OCI-LY7 (cell line): ENCODE results near the gene PSMA4. TPM values are rescaled to one million over a fixed set of nuclear protein-coding genes. Genes with fewer than 3 reads are reported as not detected.

ENCODE experiments used
- BruUV-seq: library from RNA; stranded (reverse); fragments of 400-500 nt; replicated peaks from 2 replicates; lab custom pipeline; 2021; lab: Mats Ljungman, UMichigan
- CTCF ChIA-PET: fragments of 300-600 bp; sonication (Branson Sonifier 250); formaldehyde crosslinking; loops from one replicate; lab custom pipeline; 2022; ENCODE audit warnings: antibody characterized with exemption; ENCODE audit not compliant: unreplicated experiment; lab: Charles Lee
- POLR2A ChIA-PET: fragments of 300-600 bp; sonication (Branson Sonifier 250); formaldehyde crosslinking; loops from one replicate; lab custom pipeline; 2022; ENCODE audit warnings: antibody characterized with exemption; lab: Charles Lee
- DNase-seq: peaks from one replicate; pipeline ENCODE4 v3.0.0-alpha.2; 2015; ENCODE audit warnings: low spot score
- H2AFZ ChIP-seq: fragments of 200-600 bp; sonication (generic), shearing (Covaris generic); 2 replicates; pipeline ENCODE4 v1.6.1; 2014; ENCODE audit warnings: mild to moderate bottlenecking, antibody characterized with exemption, low read length, moderate library complexity
- H3K27ac ChIP-seq: fragments of 200-600 bp; sonication (generic); 2 replicates; pipeline ENCODE4 v1.5.1; 2014; ENCODE audit warnings: mixed run types, low read depth, mild to moderate bottlenecking, moderate library complexity, low read length, inconsistent platforms; ENCODE audit not compliant: poor library complexity, severe bottlenecking
- H3K36me3 ChIP-seq: fragments of 200-600 bp; sonication (generic); 2 replicates; pipeline ENCODE4 v1.6.1; 2014; ENCODE audit warnings: mild to moderate bottlenecking, antibody characterized with exemption, low read length, moderate library complexity, mixed read lengths; ENCODE audit not compliant: insufficient read depth
- H3K4me1 ChIP-seq: fragments of 200-600 bp; sonication (generic); 2 replicates; pipeline ENCODE4 v1.5.1; 2014; ENCODE audit warnings: mild to moderate bottlenecking, low read length; ENCODE audit not compliant: insufficient read depth, poor library complexity, severe bottlenecking
- H3K4me2 ChIP-seq: fragments of 200-600 bp; sonication (generic); 2 replicates; pipeline ENCODE4 v1.6.1; 2014; ENCODE audit warnings: mild to moderate bottlenecking, low read length
- H3K4me3 ChIP-seq: fragments of 200-600 bp; sonication (generic); 2 replicates; pipeline ENCODE4 v1.5.1; 2014; ENCODE audit warnings: mild to moderate bottlenecking, low read depth, low read length; ENCODE audit not compliant: poor library complexity, severe bottlenecking
- H3K79me2 ChIP-seq: fragments of 200-600 bp; sonication (generic); 2 replicates; pipeline ENCODE4 v1.6.1; 2016; ENCODE audit warnings: low read depth, mild to moderate bottlenecking, low read length, moderate library complexity, mixed read lengths; ENCODE audit not compliant: insufficient read depth
- H3K9me2 ChIP-seq: fragments of 200-600 bp; sonication (generic); 2 replicates; pipeline ENCODE4 v1.6.1; 2016; ENCODE audit warnings: mild to moderate bottlenecking, low read length, mixed read lengths; ENCODE audit not compliant: insufficient read depth
- H3K9me3 ChIP-seq: fragments of 200-600 bp; sonication (generic); 2 replicates; pipeline ENCODE4 v1.6.1; 2014; ENCODE audit warnings: mild to moderate bottlenecking, mixed run types, low read length, mixed read lengths
- H4K20me1 ChIP-seq: fragments of 200-600 bp; sonication (generic); 2 replicates; pipeline ENCODE4 v1.6.1; 2014; ENCODE audit warnings: mild to moderate bottlenecking, antibody characterized with exemption, low read length, moderate library complexity, mixed read lengths; ENCODE audit not compliant: insufficient read depth
- CTCF ChIP-seq: fragments of 200-600 bp; sonication (generic); conservative IDR thresholded peaks from 2 replicates; pipeline ENCODE4 v1.5.1; 2014; ENCODE audit warnings: mild to moderate bottlenecking, antibody characterized with exemption, low read length, moderate library complexity, mixed read lengths
- EZH2phosphoT487 ChIP-seq: fragments of 200-600 bp; sonication (generic); IDR thresholded peaks from 2 replicates; pipeline ENCODE4 v1.6.1; 2018; ENCODE audit warnings: low read depth, borderline replicate concordance, mild to moderate bottlenecking, mixed run types, antibody characterized with exemption, low read length, moderate library complexity, mixed read lengths
- intact Hi-C: fragments of 100-400 bp; cut with micrococcal nuclease; formaldehyde crosslinking; loops from one replicate; pipeline ENCODE4 v1.10.0; 2022; ENCODE audit not compliant: unreplicated experiment
- total RNA-seq, 2 experiments: library from RNA; depleted of rRNA in 1 of 2; stranded (reverse); fragments of >200 nt in 1 of 2; shearing (Covaris generic) in 1 of 2; gene quantifications; 2 replicates each; pipeline ENCODE4 v1.2.3, GENCODE V29; 2014 to 2022

The PSMA4 gene
- total RNA-seq, 2 experiments from 2014 or later, result 186 to 254 TPM

GRCh38 chr15:78540871-78541743 lies 863 bp downstream of the PSMA4 start:
- peaks cover 32% of the 10 kb centered on the region for H3K79me2 ChIP-seq
- no peaks in the 10 kb centered on the region for H3K9me2 ChIP-seq
- BruUV-seq, result no TSS peak
- H3K36me3 ChIP-seq, result peaks cover 44% of the 10 kb centered on the region
- H4K20me1 ChIP-seq, result peaks cover 14% of the 10 kb centered on the region; the same call in 1 of the 2 replicates
- H3K4me2 ChIP-seq, result peak overlapping the region; percentile 93
- intact Hi-C loops, result loop anchor here (2.0 kb wide), 1 partner anchor 24 kb away; the partner anchor contains the start of gene CHRNA5
- peak; percentile 11 for DNase-seq
- H3K4me3 ChIP-seq, result peak overlapping the region; percentile 80
- peak overlapping the region; percentile 53 for H3K27ac ChIP-seq
- H3K4me1 ChIP-seq, result peaks cover 17% of the 10 kb centered on the region
- POLR2A ChIA-PET, result interaction anchor here (1.0 to 2.2 kb wide), 8 partner anchors 11 to 336 kb away, joined by 3 to 13 read pairs (median 4); partner anchors contain the start of gene SKIC8
- CTCF ChIA-PET, result interaction anchor here (0.6 kb wide), 1 partner anchor 202 kb away, joined by 4 read pairs; no protein-coding TSS in a partner anchor
- H3K9me3 ChIP-seq, result no peaks in the 10 kb centered on the region
- TF ChIP-seq EZH2phosphoT487 (no peak), CTCF (no peak)
- peak overlapping the region; percentile 99 for H2AFZ ChIP-seq

- Histone ChIP-seq H3K9me3 (no peaks in the 10 kb centered on the region), H4K20me1 (peaks cover 14% of the 10 kb centered on the region; the same call in 1 of the 2 replicates), H2AFZ (no peak overlapping the region), H3K27ac (peak overlapping the region; percentile 53), H3K36me3 (peaks cover 50% of the 10 kb centered on the region), H3K4me1 (peaks cover 17% of the 10 kb centered on the region), H3K9me2 (no peaks in the 10 kb centered on the region), H3K4me3 (peak overlapping the region; percentile 80), H3K4me2 (peak overlapping the region; percentile 93), H3K79me2 (peaks cover 32% of the 10 kb centered on the region)
- POLR2A ChIA-PET, result interaction anchor here (1.0 to 2.2 kb wide), 4 partner anchors 11 to 242 kb away, joined by 3 to 13 read pairs (median 6); partner anchors contain the start of gene SKIC8
- intact Hi-C loops, result loop anchor here (2.0 kb wide), 1 partner anchor 23 kb away; the partner anchor contains the start of gene CHRNA5
- CTCF ChIA-PET, result no interaction called here
- TSS peak; percentile 63 for BruUV-seq
- no peak for TF ChIP-seq CTCF
- no peak for TF ChIP-seq EZH2phosphoT487
- no peak for DNase-seq
Observed at GRCh38 chr15:78541744-78542034, 1.4 kb downstream of the PSMA4 start.
